ENCODE data around the gene COASY. TPM values are rescaled to one million over a fixed set of nuclear protein-coding genes. Genes with fewer than 3 reads are reported as not detected.

The COASY gene
- total and polyA plus RNA-seq, 2 experiments from 2014 or later = 60.1 to 72.1 TPM

DNA sequence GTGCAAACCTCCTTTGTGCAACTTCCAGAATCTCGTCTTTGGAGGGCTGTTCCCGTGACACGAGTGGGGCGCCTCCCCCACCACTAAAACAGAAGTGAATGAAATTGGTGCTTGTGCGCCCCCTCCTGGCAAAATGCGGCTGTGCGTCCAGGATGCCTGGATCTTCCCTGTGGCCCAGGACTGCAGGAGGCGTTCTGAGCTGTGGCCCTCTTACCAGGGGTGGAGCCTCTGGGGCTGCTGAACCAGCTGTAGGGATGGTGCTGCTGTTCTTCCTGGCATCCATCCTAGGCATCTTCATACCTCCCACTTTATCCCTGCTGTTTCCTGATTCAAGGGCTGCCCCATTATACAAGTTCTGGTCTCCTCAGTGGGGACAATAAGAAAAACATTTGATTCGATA, 44.4 kb upstream of the COASY start:
- peak; percentile 90 for DNase-seq (ENCODE audit: low spot score)
- peak; percentile 79 for ATAC-seq
- Histone ChIP-seq H3K4me1 (ENCODE audit: insufficient read depth) (peaks cover 23% of the 10 kb centered on the region), H3K27me3 (ENCODE audit: insufficient read depth) (no peaks in the 10 kb centered on the region), H3K79me2 (replicated peaks; ENCODE audit: insufficient read depth) (no peaks in the 10 kb centered on the region), H3K36me3 (ENCODE audit: insufficient read depth) (no peaks in the 10 kb centered on the region), H3K4me3 (no peak overlapping the region), H3K9me2 (ENCODE audit: insufficient read depth) (no peaks in the 10 kb centered on the region), H3F3A (replicated peaks; ENCODE audit: low read depth) (peaks cover 15% of the 10 kb centered on the region), H3K27ac (ENCODE audit: low read depth) (no peak overlapping the region), H2AFZ (no peak overlapping the region), H4K20me1 (replicated peaks; ENCODE audit: insufficient read depth) (peaks cover 18% of the 10 kb centered on the region), H3K4me2 (no peak overlapping the region)
- H3K9me3 Mint-ChIP-seq = no peaks in the 10 kb centered on the region
- peaks cover 31% of the 10 kb centered on the region for H3K36me3 Mint-ChIP-seq (ENCODE audit: low read depth)
- H3K27me3 Mint-ChIP-seq (ENCODE audit: insufficient read depth, low read depth, poor library complexity) = peaks cover 30% of the 10 kb centered on the region
- TF ChIP-seq, protein P1, sequence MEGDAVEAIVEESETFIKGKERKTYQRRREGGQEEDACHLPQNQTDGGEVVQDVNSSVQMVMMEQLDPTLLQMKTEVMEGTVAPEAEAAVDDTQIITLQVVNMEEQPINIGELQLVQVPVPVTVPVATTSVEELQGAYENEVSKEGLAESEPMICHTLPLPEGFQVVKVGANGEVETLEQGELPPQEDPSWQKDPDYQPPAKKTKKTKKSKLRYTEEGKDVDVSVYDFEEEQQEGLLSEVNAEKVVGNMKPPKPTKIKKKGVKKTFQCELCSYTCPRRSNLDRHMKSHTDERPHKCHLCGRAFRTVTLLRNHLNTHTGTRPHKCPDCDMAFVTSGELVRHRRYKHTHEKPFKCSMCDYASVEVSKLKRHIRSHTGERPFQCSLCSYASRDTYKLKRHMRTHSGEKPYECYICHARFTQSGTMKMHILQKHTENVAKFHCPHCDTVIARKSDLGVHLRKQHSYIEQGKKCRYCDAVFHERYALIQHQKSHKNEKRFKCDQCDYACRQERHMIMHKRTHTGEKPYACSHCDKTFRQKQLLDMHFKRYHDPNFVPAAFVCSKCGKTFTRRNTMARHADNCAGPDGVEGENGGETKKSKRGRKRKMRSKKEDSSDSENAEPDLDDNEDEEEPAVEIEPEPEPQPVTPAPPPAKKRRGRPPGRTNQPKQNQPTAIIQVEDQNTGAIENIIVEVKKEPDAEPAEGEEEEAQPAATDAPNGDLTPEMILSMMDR (conservative IDR thresholded peaks at IDR 0.05; ENCODE audit: low read depth in 2 of 2) = peak; percentile 98
- TF ChIP-seq CREB1 (CRISPR knock-in tag; IDR thresholded peaks at IDR 0.05; ENCODE audit: low read depth) = no peak
- no peak overlapping the region for H3K27ac Mint-ChIP-seq
- peaks cover 42% of the 10 kb centered on the region for H3K4me1 Mint-ChIP-seq
- no peak overlapping the region for H3K4me3 Mint-ChIP-seq

DNA sequence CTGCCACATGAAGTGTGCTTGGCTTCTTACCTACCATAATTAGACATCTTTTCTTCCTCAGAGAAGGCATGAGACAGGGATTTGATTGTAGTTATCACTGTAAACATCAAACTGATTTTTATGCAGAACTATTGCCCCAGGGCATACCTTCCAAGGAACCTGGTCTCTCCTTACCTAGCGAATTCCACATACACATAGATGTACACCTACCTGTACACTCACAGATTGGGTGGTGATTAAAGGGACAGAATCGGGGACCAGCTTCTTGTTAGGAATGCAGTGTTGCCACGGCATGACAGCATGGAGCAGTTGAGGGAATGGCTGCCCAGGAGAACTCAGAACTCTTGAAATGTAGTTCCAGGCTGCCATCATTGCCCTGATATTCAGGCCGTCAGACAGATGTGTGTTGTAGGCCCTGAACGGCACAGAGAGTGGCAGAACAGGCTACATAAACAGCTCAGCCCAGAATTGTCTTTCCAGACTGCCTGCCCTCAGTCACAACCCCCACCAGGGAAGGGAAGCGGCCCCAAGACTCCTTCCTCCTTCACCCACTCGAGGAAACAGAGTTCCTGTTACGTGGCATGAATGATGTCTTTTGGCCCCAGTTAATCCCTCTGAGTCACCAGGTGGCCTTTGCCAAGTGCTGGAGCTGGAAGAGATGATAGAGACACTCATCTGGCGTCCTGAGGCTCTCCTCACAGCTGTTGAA, 43.7 kb upstream of the COASY start:
- no peaks in the 10 kb centered on the region for H3K27me3 ChIP-seq (ENCODE audit: insufficient read depth)
- no peak overlapping the region for H2AFZ ChIP-seq
- DNase-seq (ENCODE audit: low spot score) = no peak
- no peak overlapping the region for H3K27ac ChIP-seq (ENCODE audit: low read depth)
- no peaks in the 10 kb centered on the region for H3K79me2 ChIP-seq (replicated peaks; ENCODE audit: insufficient read depth)
- no peak overlapping the region for H3K27ac Mint-ChIP-seq
- peaks cover 15% of the 10 kb centered on the region for H3F3A ChIP-seq (replicated peaks; ENCODE audit: low read depth)
- H3K36me3 ChIP-seq (ENCODE audit: insufficient read depth) = no peaks in the 10 kb centered on the region
- no peak overlapping the region for H3K4me3 Mint-ChIP-seq
- H3K4me2 ChIP-seq = no peak overlapping the region
- H3K36me3 Mint-ChIP-seq (ENCODE audit: low read depth) = peaks cover 35% of the 10 kb centered on the region
- no peak for ATAC-seq
- peaks cover 18% of the 10 kb centered on the region for H4K20me1 ChIP-seq (replicated peaks; ENCODE audit: insufficient read depth)
- H3K4me3 ChIP-seq = no peak overlapping the region
- peaks cover 30% of the 10 kb centered on the region for H3K27me3 Mint-ChIP-seq (ENCODE audit: insufficient read depth, low read depth, poor library complexity)
- peaks cover 44% of the 10 kb centered on the region for H3K4me1 Mint-ChIP-seq
- peaks cover 23% of the 10 kb centered on the region for H3K4me1 ChIP-seq (ENCODE audit: insufficient read depth)
- no peaks in the 10 kb centered on the region for H3K9me2 ChIP-seq (ENCODE audit: insufficient read depth)
- no peaks in the 10 kb centered on the region for H3K9me3 Mint-ChIP-seq
- TF ChIP-seq, protein P2, sequence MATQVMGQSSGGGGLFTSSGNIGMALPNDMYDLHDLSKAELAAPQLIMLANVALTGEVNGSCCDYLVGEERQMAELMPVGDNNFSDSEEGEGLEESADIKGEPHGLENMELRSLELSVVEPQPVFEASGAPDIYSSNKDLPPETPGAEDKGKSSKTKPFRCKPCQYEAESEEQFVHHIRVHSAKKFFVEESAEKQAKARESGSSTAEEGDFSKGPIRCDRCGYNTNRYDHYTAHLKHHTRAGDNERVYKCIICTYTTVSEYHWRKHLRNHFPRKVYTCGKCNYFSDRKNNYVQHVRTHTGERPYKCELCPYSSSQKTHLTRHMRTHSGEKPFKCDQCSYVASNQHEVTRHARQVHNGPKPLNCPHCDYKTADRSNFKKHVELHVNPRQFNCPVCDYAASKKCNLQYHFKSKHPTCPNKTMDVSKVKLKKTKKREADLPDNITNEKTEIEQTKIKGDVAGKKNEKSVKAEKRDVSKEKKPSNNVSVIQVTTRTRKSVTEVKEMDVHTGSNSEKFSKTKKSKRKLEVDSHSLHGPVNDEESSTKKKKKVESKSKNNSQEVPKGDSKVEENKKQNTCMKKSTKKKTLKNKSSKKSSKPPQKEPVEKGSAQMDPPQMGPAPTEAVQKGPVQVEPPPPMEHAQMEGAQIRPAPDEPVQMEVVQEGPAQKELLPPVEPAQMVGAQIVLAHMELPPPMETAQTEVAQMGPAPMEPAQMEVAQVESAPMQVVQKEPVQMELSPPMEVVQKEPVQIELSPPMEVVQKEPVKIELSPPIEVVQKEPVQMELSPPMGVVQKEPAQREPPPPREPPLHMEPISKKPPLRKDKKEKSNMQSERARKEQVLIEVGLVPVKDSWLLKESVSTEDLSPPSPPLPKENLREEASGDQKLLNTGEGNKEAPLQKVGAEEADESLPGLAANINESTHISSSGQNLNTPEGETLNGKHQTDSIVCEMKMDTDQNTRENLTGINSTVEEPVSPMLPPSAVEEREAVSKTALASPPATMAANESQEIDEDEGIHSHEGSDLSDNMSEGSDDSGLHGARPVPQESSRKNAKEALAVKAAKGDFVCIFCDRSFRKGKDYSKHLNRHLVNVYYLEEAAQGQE (IDR thresholded peaks at IDR 0.05; ENCODE audit: unreplicated experiment) = no peak
- no peak for TF ChIP-seq STAT1 (IDR thresholded peaks at IDR 0.05; ENCODE audit: unreplicated experiment)
- TF ChIP-seq, protein P1 (conservative IDR thresholded peaks at IDR 0.05; ENCODE audit: low read depth in 2 of 2) = no peak
- TF ChIP-seq EZH2phosphoT487 (IDR thresholded peaks at IDR 0.05; ENCODE audit: unreplicated experiment) = no peak
- TF ChIP-seq ZNF331 (CRISPR knock-in tag; IDR thresholded peaks at IDR 0.05; ENCODE audit: low read depth) = no peak

Measured in GM23338 (cell line).